Measurements from ENCODE around the gene ANKRD63. TPM values are rescaled to one million over a fixed set of nuclear protein-coding genes. Genes with fewer than 3 reads are reported as not detected.

The ANKRD63 gene
- total and polyA plus RNA-seq, 2 of the 13 experiments (the other 11 are each of a cell fraction or from before 2014, with no cell fraction given), result not detected

DNA sequence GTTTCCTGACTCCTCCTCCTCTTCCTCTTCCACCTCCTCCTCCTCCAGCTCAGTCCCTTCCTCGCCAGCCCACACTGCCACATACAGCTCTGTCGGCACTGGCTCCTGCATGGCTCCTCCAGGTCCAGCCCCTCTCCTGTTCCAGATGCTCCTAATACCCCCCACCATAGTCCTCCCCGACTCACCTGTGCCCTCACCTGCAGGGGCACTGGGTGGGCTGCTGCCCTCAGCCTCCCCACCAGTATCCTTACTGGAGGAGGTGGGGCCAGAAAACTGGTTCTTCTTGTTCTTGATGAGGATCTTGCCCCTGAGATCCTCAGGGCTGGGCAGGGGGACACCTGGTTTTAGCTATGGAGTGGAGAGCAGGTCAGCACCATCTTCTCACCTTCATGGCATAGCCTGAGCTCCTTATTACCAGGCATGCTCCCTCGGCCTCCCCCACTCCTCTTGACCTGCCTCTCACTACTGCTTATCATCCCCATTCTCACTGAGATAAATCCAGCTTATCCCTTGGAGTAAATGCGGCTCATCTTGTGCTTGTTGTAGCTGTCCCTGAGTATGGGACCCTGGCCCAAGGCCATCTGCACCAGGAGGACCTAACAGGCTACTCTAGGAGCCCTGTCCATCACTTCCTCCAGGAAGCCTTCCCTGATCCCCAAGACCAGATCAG lies 13.8 kb upstream of the ANKRD63 start (continued):
- TF ChIP-seq ZNF318 (CRISPR knock-in tag; IDR thresholded peaks at IDR 0.05) (no peak), ZFP62 (CRISPR knock-in tag; IDR thresholded peaks at IDR 0.05) (no peak), ZNF260 (CRISPR knock-in tag; IDR thresholded peaks at IDR 0.05; ENCODE audit: borderline replicate concordance, low read depth) (no peak), ZNF282 (IDR thresholded peaks at IDR 0.05; ENCODE audit: partially characterized antibody) (no peak), KIAA2018 (CRISPR knock-in tag; IDR thresholded peaks at IDR 0.05; ENCODE audit: borderline replicate concordance) (no peak)
- TF ChIP-seq, protein P1, sequence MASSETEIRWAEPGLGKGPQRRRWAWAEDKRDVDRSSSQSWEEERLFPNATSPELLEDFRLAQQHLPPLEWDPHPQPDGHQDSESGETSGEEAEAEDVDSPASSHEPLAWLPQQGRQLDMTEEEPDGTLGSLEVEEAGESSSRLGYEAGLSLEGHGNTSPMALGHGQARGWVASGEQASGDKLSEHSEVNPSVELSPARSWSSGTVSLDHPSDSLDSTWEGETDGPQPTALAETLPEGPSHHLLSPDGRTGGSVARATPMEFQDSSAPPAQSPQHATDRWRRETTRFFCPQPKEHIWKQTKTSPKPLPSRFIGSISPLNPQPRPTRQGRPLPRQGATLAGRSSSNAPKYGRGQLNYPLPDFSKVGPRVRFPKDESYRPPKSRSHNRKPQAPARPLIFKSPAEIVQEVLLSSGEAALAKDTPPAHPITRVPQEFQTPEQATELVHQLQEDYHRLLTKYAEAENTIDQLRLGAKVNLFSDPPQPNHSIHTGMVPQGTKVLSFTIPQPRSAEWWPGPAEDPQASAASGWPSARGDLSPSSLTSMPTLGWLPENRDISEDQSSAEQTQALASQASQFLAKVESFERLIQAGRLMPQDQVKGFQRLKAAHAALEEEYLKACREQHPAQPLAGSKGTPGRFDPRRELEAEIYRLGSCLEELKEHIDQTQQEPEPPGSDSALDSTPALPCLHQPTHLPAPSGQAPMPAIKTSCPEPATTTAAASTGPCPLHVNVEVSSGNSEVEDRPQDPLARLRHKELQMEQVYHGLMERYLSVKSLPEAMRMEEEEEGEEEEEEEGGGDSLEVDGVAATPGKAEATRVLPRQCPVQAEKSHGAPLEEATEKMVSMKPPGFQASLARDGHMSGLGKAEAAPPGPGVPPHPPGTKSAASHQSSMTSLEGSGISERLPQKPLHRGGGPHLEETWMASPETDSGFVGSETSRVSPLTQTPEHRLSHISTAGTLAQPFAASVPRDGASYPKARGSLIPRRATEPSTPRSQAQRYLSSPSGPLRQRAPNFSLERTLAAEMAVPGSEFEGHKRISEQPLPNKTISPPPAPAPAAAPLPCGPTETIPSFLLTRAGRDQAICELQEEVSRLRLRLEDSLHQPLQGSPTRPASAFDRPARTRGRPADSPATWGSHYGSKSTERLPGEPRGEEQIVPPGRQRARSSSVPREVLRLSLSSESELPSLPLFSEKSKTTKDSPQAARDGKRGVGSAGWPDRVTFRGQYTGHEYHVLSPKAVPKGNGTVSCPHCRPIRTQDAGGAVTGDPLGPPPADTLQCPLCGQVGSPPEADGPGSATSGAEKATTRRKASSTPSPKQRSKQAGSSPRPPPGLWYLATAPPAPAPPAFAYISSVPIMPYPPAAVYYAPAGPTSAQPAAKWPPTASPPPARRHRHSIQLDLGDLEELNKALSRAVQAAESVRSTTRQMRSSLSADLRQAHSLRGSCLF (CRISPR knock-in tag; IDR thresholded peaks at IDR 0.05; ENCODE audit: borderline replicate concordance), result no peak
